ENCODE results near the gene C16orf95. TPM values are rescaled to one million over a fixed set of nuclear protein-coding genes. Genes with fewer than 3 reads are reported as not detected.
"Not testable (repeated sequence)": the region's sequence is repeated elsewhere in the genome, so short reads cannot be mapped to it uniquely, and the experiment has no call there.

Gene C16orf95
- total RNA-seq (2012; rRNA removed), result 8.5 and 9.4 TPM in 2 replicates

- Histone ChIP-seq H3K4me1 (ENCODE audit: control insufficient read depth, insufficient read depth, low read length) (peaks cover 7% of the 10 kb centered on the region), H3K9ac (ENCODE audit: low read depth, low read length) (peak within 1 kb of the TSS; percentile 100), H3K4me2 (ENCODE audit: low read length) (peak within 1 kb of the TSS; percentile 96), H3K36me3 (ENCODE audit: insufficient read depth, low read length) (no peaks in the 10 kb centered on the region), H3K27me3 (ENCODE audit: control insufficient read depth, insufficient read depth, low read length) (no peaks in the 10 kb centered on the region), H3K9me3 (replicated peaks; ENCODE audit: low read length) (no peaks in the 10 kb centered on the region), H3K4me3 (ENCODE audit: low read length) (peak within 1 kb of the TSS; percentile 86)
Measured at GRCh38 chr16:87316923-87317749, at the start of gene C16orf95. TSS of gene C16orf95 (minus strand) at chr16:87317392. CDS start at chr16:87317242, 150 bp downstream.

GRCh38 chr16:87366930-87367329 lies 49.7 kb upstream of the C16orf95 start:
- H3K4me3 ChIP-seq (ENCODE audit: low read length), result no peak overlapping the region
- H3K27me3 ChIP-seq (ENCODE audit: control insufficient read depth, insufficient read depth, low read length), result no peaks in the 10 kb centered on the region
- H3K4me1 ChIP-seq (ENCODE audit: control insufficient read depth, insufficient read depth, low read length), result peaks cover 9% of the 10 kb centered on the region
- H3K9ac ChIP-seq (ENCODE audit: low read depth, low read length), result no peak overlapping the region
- H3K9me3 ChIP-seq (replicated peaks; ENCODE audit: low read length), result no peaks in the 10 kb centered on the region
- no peak overlapping the region for H3K4me2 ChIP-seq (ENCODE audit: low read length)
- peaks cover 9% of the 10 kb centered on the region for H3K36me3 ChIP-seq (ENCODE audit: insufficient read depth, low read length)

- no peak overlapping the region for H3K9ac ChIP-seq (ENCODE audit: low read depth, low read length)
- H3K4me2 ChIP-seq (ENCODE audit: low read length), result no peak overlapping the region
- H3K36me3 ChIP-seq (ENCODE audit: insufficient read depth, low read length), result peaks cover 15% of the 10 kb centered on the region
- H3K27me3 ChIP-seq (ENCODE audit: control insufficient read depth, insufficient read depth, low read length), result no peaks in the 10 kb centered on the region
- H3K9me3 ChIP-seq (replicated peaks; ENCODE audit: low read length), result no peaks in the 10 kb centered on the region
- H3K4me3 ChIP-seq (ENCODE audit: low read length), result no peak overlapping the region
- peaks cover 9% of the 10 kb centered on the region for H3K4me1 ChIP-seq (ENCODE audit: control insufficient read depth, insufficient read depth, low read length)
Measured at GRCh38 chr16:87366288-87366687, 49.1 kb upstream of the C16orf95 start.

DNA sequence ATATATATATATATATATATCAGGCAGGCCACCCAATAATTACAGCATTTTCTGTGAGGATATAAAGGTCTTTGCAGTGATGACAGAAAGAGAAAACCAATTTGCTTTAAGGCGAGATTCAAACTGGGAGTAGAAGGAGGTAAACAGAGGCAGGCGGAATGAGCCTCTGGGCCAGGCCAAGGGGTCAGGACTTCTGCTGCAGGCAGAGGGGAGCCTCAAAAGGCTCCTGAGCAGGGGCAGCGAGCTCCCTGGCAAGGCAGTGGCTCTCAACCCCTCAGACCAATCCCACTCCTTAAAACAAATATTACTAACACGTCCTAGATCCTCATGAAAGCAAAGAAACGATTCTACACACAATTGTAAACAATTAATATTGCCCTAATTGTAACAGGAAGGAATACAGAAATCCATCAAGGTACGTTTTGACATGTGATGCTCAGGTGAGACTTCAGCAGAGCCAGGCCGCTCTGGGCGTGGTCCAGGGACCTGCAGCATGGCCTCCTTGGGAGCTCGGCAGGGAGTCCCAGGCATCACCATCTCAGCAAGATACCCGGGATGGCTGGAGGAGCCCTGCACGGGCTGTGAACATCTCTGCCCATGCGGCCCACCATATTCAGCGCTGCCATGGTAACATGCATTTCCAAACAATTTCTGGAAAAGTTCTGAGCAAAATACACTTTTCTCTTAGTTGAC lies 48.0 kb upstream of the C16orf95 start:
- no peak overlapping the region for H3K4me3 ChIP-seq (ENCODE audit: low read length)
- no peak overlapping the region for H3K9ac ChIP-seq (ENCODE audit: low read depth, low read length)
- peaks cover 20% of the 10 kb centered on the region for H3K36me3 ChIP-seq (ENCODE audit: insufficient read depth, low read length)
- H3K4me2 ChIP-seq (ENCODE audit: low read length), result no peak overlapping the region
- H3K4me1 ChIP-seq (ENCODE audit: control insufficient read depth, insufficient read depth, low read length), result peaks cover 9% of the 10 kb centered on the region
- no peaks in the 10 kb centered on the region for H3K27me3 ChIP-seq (ENCODE audit: control insufficient read depth, insufficient read depth, low read length)
- no peaks in the 10 kb centered on the region for H3K9me3 ChIP-seq (replicated peaks; ENCODE audit: low read length)

DNA sequence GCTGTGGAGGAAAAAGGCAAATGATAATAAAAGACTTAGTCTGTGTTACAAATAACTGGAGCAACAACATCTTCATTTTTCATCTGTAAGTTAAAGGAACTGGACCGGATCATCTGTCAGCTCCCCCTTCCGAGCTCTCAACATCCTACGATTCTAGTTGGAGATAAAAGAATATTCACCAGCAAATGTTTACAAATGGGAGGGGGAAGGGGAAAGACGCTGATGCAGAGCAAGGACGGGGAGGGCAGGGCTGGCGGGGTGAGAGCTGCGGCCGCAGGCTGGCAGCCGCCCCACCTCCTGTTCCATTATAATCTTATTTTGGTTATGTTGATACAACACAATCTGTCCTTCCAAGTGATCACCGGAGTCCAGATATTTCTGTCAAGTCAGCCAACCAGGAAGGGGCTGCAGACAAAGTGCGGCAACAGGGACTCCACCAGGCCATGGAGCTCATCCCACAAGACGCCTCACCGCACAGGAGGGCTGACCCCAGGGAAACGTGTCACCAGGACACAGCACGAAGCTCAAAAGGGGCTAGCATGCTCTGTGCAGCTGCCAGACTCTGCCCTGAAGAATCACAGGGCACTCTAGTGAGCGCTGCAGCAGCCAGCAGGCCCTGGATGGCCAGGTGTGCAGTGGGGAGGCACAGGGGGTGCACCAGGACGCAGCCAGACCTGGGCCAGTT lies 46.7 kb upstream of the C16orf95 start:
- Histone ChIP-seq H3K4me2 (ENCODE audit: low read length) (peak overlapping the region; percentile 21), H3K36me3 (ENCODE audit: insufficient read depth, low read length) (peaks cover 33% of the 10 kb centered on the region), H3K4me1 (ENCODE audit: control insufficient read depth, insufficient read depth, low read length) (peaks cover 9% of the 10 kb centered on the region), H3K27me3 (ENCODE audit: control insufficient read depth, insufficient read depth, low read length) (no peaks in the 10 kb centered on the region), H3K9me3 (replicated peaks; ENCODE audit: low read length) (no peaks in the 10 kb centered on the region), H3K9ac (ENCODE audit: low read depth, low read length) (no peak overlapping the region), H3K4me3 (ENCODE audit: low read length) (no peak overlapping the region)

GRCh38 chr16:87362828-87363559 lies 45.8 kb upstream of the C16orf95 start:
- not testable (repeated sequence) for H3K4me3 ChIP-seq (ENCODE audit: low read length); H3K9ac ChIP-seq (ENCODE audit: low read depth, low read length); H3K4me2 ChIP-seq (ENCODE audit: low read length); H3K27me3 ChIP-seq (ENCODE audit: control insufficient read depth, insufficient read depth, low read length); H3K4me1 ChIP-seq (ENCODE audit: control insufficient read depth, insufficient read depth, low read length); H3K9me3 ChIP-seq (replicated peaks; ENCODE audit: low read length)
- peaks cover 42% of the 10 kb centered on the region for H3K36me3 ChIP-seq (ENCODE audit: insufficient read depth, low read length)

- no peak overlapping the region for H3K4me3 ChIP-seq (ENCODE audit: low read length)
Measured at GRCh38 chr16:87361916-87362619, 44.9 kb upstream of the C16orf95 start.

DNA sequence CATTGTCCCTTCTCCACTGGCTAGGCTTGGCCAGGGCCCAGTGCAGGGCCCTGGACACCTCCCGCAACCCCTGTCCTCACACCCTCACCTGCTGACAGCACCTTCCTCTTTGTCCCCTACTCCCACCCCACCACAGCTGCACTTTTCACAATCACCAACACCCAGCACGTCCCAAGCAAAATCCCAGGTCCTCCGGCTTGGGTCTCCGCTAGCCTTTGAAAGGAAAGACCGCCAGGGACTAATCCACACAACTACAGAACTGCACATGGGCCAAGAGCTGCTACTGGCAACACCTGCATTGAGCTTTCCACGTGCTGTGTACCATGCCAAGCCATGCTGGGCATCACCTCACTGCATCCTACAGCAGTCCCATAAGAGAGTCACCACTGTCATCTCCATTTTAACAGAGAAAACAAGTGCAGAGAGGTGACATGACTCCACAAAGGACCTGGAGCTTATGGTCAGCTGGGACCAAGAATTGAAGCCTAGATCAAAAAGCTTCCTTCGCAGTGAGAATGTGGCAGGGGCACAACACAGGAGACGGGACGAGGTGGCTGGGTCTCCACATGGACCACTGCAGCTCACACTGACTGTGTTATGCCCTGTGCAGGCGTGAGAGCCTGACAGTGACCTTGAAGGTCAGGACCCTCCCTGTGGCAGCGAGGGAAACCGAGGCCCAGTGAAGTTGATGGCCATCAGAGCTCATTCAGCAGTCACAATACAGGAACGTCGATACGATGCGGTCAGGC lies 43.8 kb upstream of the C16orf95 start:
- Histone ChIP-seq H3K9ac (ENCODE audit: low read depth, low read length) (no peak overlapping the region), H3K4me2 (ENCODE audit: low read length) (no peak overlapping the region), H3K36me3 (ENCODE audit: insufficient read depth, low read length) (peaks cover 56% of the 10 kb centered on the region), H3K9me3 (replicated peaks; ENCODE audit: low read length) (no peaks in the 10 kb centered on the region), H3K4me3 (ENCODE audit: low read length) (no peak overlapping the region), H3K4me1 (ENCODE audit: control insufficient read depth, insufficient read depth, low read length) (peaks cover 9% of the 10 kb centered on the region), H3K27me3 (ENCODE audit: control insufficient read depth, insufficient read depth, low read length) (no peaks in the 10 kb centered on the region)

More at GRCh38 chr16:87361916-87362619, 44.9 kb upstream of the C16orf95 start:
- Histone ChIP-seq H3K9me3 (replicated peaks; ENCODE audit: low read length) (no peaks in the 10 kb centered on the region), H3K4me2 (ENCODE audit: low read length) (no peak overlapping the region), H3K36me3 (ENCODE audit: insufficient read depth, low read length) (peaks cover 46% of the 10 kb centered on the region), H3K9ac (ENCODE audit: low read depth, low read length) (no peak overlapping the region), H3K4me1 (ENCODE audit: control insufficient read depth, insufficient read depth, low read length) (peaks cover 9% of the 10 kb centered on the region), H3K27me3 (ENCODE audit: control insufficient read depth, insufficient read depth, low read length) (no peaks in the 10 kb centered on the region)

- Histone ChIP-seq H3K4me1 (ENCODE audit: control insufficient read depth, insufficient read depth, low read length) (peaks cover 4% of the 10 kb centered on the region), H3K9ac (ENCODE audit: low read depth, low read length) (no peak overlapping the region), H3K9me3 (replicated peaks; ENCODE audit: low read length) (no peaks in the 10 kb centered on the region), H3K4me2 (ENCODE audit: low read length) (no peak overlapping the region), H3K27me3 (ENCODE audit: control insufficient read depth, insufficient read depth, low read length) (no peaks in the 10 kb centered on the region), H3K4me3 (ENCODE audit: low read length) (no peak overlapping the region), H3K36me3 (ENCODE audit: insufficient read depth, low read length) (peaks cover 51% of the 10 kb centered on the region)
Measured at GRCh38 chr16:87359121-87359520, 41.9 kb upstream of the C16orf95 start.

DNA sequence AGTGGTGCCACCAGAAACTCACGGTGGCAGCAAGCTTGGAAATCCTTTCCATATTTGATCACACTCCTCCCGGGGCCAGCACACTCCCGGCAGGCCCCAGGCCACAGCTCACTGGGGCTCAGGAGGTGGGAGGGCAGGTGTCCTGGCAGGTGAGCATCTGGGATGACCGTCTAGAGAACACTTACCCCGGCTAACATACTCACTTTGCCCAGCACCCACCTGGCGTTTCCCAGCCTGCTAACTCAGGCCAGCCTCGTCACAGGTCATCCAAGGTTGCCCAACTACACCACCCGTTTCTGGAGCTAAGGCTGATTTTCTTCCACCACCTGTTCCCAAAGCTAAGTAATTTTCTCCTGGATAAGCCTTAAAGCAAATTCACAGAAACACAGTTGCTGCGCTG lies 41.5 kb upstream of the C16orf95 start:
- Histone ChIP-seq H3K9me3 (replicated peaks; ENCODE audit: low read length) (no peaks in the 10 kb centered on the region), H3K9ac (ENCODE audit: low read depth, low read length) (no peak overlapping the region), H3K4me3 (ENCODE audit: low read length) (no peak overlapping the region), H3K4me2 (ENCODE audit: low read length) (no peak overlapping the region), H3K36me3 (ENCODE audit: insufficient read depth, low read length) (peaks cover 49% of the 10 kb centered on the region), H3K27me3 (ENCODE audit: control insufficient read depth, insufficient read depth, low read length) (no peaks in the 10 kb centered on the region), H3K4me1 (ENCODE audit: control insufficient read depth, insufficient read depth, low read length) (peaks cover under 1% of the 10 kb centered on the region)

Data from skeletal muscle satellite cell (primary cell).